Kidney tubule cell (primary cell): ENCODE data around the gene PPDPF.
"Not testable (repeated sequence)": the region's sequence is repeated elsewhere in the genome, so short reads cannot be mapped to it uniquely, and the experiment has no call there.

Source experiments
- DNase-seq: peaks from one replicate; pipeline ENCODE4 v3.0.0-alpha.2; 2018; ENCODE audit warnings: low spot score

The PPDPF gene

GRCh38 chr20:63565021-63565698 is 44.6 kb downstream of the PPDPF start:
- DNase-seq, result no peak

GRCh38 chr20:63565699-63566335 is 45.3 kb downstream of the PPDPF start:
- no peak for DNase-seq

GRCh38 chr20:63566395-63567135 is 46.0 kb downstream of the PPDPF start:
- DNase-seq, result no peak

GRCh38 chr20:63567136-63567385 is 46.5 kb downstream of the PPDPF start:
- DNase-seq, result no peak

GRCh38 chr20:63567386-63568169 is 47.0 kb downstream of the PPDPF start:
- DNase-seq, result no peak

GRCh38 chr20:63568170-63568981 is 47.8 kb downstream of the PPDPF start:
- no peak for DNase-seq

- DNase-seq, result no peak
Measured at GRCh38 chr20:63568986-63569949, 48.7 kb downstream of the PPDPF start.

GRCh38 chr20:63570281-63571086 is 49.9 kb downstream of the PPDPF start:
- no peak for DNase-seq

- DNase-seq, result not testable (repeated sequence)
Measured at GRCh38 chr20:63571087-63571478, 50.5 kb downstream of the PPDPF start.
